Cardiac muscle cell (in vitro differentiated cells and primary cell): ENCODE measurements around the gene ZBTB9. TPM values are rescaled to one million over a fixed set of nuclear protein-coding genes. Genes with fewer than 3 reads are reported as not detected.
"Not testable (repeated sequence)": the region's sequence is repeated elsewhere in the genome, so short reads cannot be mapped to it uniquely, and the experiment has no call there.

Source experiments
- DNase-seq, 2 donors: peaks; one replicate each; pipeline versions ENCODE4 v3.0.0 to v3.0.0-alpha.2; 2010 to 2017; ENCODE audit warnings: low read depth in 1 of 2, low spot score in 1 of 2
- H3K27ac ChIP-seq: fragments of 200-600 bp; sonication (generic); 2 replicates; pipeline ENCODE4 v1.5.1; 2016
- H3K27me3 ChIP-seq: fragments of 200-600 bp; sonication (generic); 2 replicates; pipeline ENCODE4 v1.6.0; 2016; ENCODE audit warnings: control low read depth
- H3K36me3 ChIP-seq: fragments of 200-600 bp; sonication (generic); 2 replicates; pipeline ENCODE4 v1.5.1; 2016; ENCODE audit warnings: control low read depth
- H3K4me1 ChIP-seq: fragments of 200-600 bp; sonication (generic); 2 replicates; pipeline ENCODE4 v1.8.1; 2017; ENCODE audit warnings: low read depth, mild to moderate bottlenecking, mixed run types
- H3K4me3 ChIP-seq: fragments of 200-600 bp; sonication (generic); 2 replicates; pipeline ENCODE4 v1.5.1; 2016; ENCODE audit warnings: mild to moderate bottlenecking
- H3K9me3 ChIP-seq: fragments of 200-600 bp; sonication (generic); 2 replicates; pipeline ENCODE4 v1.5.1; 2017; ENCODE audit warnings: low read depth, mild to moderate bottlenecking, control low read depth
- polyA plus RNA-seq: library from polyadenylated mRNA; unstranded; fragments of >200 nt; fragmentation: Nextera tagmentation; extraction: Ambion mirVana; gene quantifications from 2 replicates; pipeline ENCODE4 v1.2.1, GENCODE V29; 2016
- total RNA-seq: library from RNA; depleted of rRNA; stranded (reverse); fragments of >200 nt; gene quantifications from 2 replicates; pipeline ENCODE4 v1.2.3, GENCODE V29; 2016
- TF ChIP-seq, protein P1 (sequence below): IDR thresholded peaks from 2 replicates; pipeline ENCODE4 v1.5.1; 2012; ENCODE audit warnings: low read depth, mild to moderate bottlenecking, low read length

Gene ZBTB9
- total and polyA plus RNA-seq, 2 experiments from 2014 or later, result 5.5 to 9.5 TPM

DNA sequence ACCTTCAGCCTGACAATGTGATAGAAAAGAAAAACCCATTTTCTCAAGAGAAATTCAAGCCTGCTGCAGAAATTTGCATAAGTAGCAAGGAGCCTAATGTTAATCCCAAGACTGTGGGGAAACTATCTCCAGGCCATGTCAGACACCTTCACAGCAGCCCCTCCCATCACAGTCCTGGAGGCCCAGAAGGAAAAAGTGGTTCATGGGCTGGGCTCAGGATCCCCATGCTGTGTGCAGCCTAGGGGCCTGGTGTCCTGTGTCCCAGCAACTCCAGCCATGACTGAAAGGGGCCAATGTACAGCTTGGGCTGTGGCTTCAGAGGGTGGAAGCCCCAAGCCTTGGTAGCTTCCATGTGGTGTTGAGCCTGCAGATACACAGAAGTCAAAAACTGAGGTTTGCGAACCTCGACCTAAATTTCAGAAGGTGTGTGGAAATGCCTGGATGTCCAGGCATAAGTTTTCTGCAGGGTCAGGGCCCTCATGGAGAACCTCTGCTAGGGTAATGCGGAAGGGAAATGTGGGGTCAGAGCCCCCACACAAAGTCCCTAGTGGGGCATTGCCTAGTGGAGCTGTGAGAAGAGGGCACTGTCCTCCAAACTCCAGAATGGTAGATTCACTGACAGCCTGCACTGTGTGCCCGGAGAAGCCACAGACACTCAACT is 11.8 kb downstream of the ZBTB9 start:
- no peaks in the 10 kb centered on the region for H3K36me3 ChIP-seq
- H3K27me3 ChIP-seq, result no peaks in the 10 kb centered on the region
- TF ChIP-seq, protein P1, sequence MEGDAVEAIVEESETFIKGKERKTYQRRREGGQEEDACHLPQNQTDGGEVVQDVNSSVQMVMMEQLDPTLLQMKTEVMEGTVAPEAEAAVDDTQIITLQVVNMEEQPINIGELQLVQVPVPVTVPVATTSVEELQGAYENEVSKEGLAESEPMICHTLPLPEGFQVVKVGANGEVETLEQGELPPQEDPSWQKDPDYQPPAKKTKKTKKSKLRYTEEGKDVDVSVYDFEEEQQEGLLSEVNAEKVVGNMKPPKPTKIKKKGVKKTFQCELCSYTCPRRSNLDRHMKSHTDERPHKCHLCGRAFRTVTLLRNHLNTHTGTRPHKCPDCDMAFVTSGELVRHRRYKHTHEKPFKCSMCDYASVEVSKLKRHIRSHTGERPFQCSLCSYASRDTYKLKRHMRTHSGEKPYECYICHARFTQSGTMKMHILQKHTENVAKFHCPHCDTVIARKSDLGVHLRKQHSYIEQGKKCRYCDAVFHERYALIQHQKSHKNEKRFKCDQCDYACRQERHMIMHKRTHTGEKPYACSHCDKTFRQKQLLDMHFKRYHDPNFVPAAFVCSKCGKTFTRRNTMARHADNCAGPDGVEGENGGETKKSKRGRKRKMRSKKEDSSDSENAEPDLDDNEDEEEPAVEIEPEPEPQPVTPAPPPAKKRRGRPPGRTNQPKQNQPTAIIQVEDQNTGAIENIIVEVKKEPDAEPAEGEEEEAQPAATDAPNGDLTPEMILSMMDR, result no peak
- DNase-seq, result no peak
- no peaks in the 10 kb centered on the region for H3K4me1 ChIP-seq
- H3K4me3 ChIP-seq, result no peak overlapping the region
- no peak overlapping the region for H3K27ac ChIP-seq
- H3K9me3 ChIP-seq, result no peaks in the 10 kb centered on the region

DNA sequence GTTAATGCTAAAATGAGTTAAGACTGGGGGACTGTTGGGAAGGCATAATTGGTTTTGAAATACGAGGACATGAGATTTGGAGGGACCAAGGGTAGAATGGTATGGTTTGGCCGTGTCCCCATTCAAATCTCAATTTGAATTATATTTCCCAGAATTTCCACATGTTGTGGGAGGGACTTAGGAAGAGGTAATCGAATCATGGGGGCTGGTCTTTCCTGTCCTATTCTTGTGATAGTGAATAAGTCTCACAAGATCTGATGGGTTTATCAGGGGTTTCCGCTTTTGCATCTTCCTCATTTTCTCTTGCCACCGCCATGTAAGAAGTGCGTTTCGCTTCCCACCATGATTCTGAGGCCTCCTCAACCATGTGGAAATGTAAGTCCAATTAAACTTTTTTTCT is 12.7 kb downstream of the ZBTB9 start:
- Histone ChIP-seq H3K27ac (no peak overlapping the region), H3K36me3 (no peaks in the 10 kb centered on the region), H3K9me3 (no peaks in the 10 kb centered on the region), H3K27me3 (no peaks in the 10 kb centered on the region), H3K4me1 (no peaks in the 10 kb centered on the region), H3K4me3 (no peak overlapping the region)
- no peak for DNase-seq
- TF ChIP-seq, protein P1, result no peak

DNA sequence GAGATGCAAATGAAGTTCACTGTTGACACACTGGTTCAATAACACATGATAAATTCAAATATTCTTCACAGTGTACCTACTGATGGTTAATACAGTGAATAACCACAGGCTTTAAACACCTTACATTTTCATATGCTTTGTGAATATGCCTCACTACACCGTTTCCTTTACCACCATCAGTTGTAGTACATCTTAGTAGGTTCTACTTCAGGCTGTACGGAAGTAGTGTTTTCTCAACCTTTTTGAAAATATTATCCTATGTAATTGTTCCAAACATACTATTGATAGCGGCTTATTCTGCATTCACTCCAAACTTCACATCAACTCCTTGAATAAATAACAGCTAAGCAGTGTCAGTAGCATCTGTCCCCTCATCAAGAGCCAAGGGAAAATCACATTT is 15.3 kb downstream of the ZBTB9 start:
- Histone ChIP-seq H3K36me3 (no peaks in the 10 kb centered on the region), H3K9me3 (no peaks in the 10 kb centered on the region), H3K4me1 (no peaks in the 10 kb centered on the region), H3K4me3 (no peak overlapping the region), H3K27me3 (no peaks in the 10 kb centered on the region), H3K27ac (no peak overlapping the region)
- DNase-seq, result no peak
- TF ChIP-seq, protein P1, result no peak

DNA sequence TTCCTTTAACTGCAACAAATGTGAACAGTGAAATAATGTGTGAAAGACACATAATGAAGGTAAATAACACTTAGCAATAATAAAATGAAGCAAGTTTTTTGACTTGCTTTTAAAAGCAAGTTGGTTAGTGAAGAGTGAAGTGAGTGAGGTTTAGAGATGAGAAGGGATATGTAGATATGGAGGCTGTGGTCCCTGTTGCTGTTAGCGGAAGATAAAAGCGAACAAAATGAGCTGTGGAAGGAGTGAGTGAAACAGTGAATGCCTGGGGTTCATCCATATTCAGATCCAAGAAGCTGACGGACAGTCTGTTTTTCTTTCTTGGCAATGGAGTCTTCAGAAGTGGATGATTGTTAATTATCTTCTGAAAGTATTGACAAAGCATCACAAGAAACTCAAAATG is 23.5 kb downstream of the ZBTB9 start:
- DNase-seq, result no peak
- Histone ChIP-seq H3K4me1 (no peaks in the 10 kb centered on the region), H3K36me3 (no peaks in the 10 kb centered on the region), H3K4me3 (no peak overlapping the region), H3K9me3 (no peaks in the 10 kb centered on the region), H3K27ac (no peak overlapping the region), H3K27me3 (peaks cover 3% of the 10 kb centered on the region)
- TF ChIP-seq, protein P1, result no peak

DNA sequence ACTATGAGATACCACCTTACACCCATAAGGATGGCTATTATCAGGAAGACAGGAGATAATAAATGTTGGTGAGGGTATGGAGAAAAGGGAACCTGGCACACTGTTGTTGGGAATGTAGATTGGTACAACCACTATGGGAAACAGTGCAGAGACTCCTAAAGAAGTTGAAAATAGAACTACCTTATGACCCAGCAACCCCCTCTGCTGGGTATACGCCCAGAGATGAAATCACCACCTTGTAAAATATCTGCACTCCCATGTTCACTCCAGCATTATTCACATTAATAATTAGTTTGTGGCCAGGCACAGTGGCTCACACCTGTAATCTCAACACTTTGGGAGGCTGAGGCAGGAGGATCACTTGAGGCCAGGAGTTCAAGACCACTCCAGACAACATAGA is 26.8 kb downstream of the ZBTB9 start:
- Histone ChIP-seq H3K36me3 (no peaks in the 10 kb centered on the region), H3K4me3 (no peak overlapping the region), H3K27me3 (peaks cover 3% of the 10 kb centered on the region), H3K4me1 (no peaks in the 10 kb centered on the region), H3K9me3 (no peaks in the 10 kb centered on the region), H3K27ac (no peak overlapping the region)
- TF ChIP-seq, protein P1, result no peak
- DNase-seq, result no peak

DNA sequence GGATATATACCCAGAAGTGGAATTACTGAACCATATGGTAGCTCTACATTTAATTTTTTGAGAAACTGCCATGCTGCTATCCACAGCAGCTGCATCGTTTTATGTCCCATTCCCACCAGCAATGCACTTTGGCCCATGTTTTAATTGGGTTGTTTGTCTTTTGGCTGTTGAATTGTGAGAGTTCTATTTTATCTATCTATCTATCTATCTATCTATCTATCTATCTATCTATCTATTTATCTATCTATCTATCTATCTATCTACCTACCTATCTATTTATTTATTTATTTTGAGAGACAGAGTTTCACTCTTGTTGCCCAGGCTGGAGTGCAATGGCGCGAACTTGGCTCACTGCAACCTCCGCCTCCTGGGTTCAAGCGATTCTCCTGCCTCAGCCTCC is 28.2 kb downstream of the ZBTB9 start:
- not testable (repeated sequence) for H3K36me3 ChIP-seq, H3K4me1 ChIP-seq, H3K27me3 ChIP-seq, H3K9me3 ChIP-seq, H3K4me3 ChIP-seq, H3K27ac ChIP-seq, DNase-seq
